Right lobe of liver (tissue), 4 donors: Measurements from ENCODE around the gene SYPL1.

ENCODE experiments used
- POLR2A ChIP-seq: fragments of 450-650 bp; IDR thresholded peaks from one replicate; pipeline ENCODE4 v1.6.1; 2017; ENCODE audit warnings: antibody characterized with exemption, mild to moderate bottlenecking
- TF ChIP-seq, protein P1 (sequence below), 4 donors: fragments of 200-600 bp in 3 of 4; fragments of 450-650 bp in 1 of 4; IDR thresholded peaks; one replicate each; pipeline versions ENCODE4 v1.5.1 to v1.8.0; 2016 to 2022; ENCODE audit warnings: antibody characterized with exemption in 4 of 4, mild to moderate bottlenecking in 2 of 4
- donor health status: DM: no; HTN: no; CAD: no.
- donor health status: DM: no; HTN: no; CAD: no.
- donor health status: DM: no; HTN: yes; CAD: no.

DNA sequence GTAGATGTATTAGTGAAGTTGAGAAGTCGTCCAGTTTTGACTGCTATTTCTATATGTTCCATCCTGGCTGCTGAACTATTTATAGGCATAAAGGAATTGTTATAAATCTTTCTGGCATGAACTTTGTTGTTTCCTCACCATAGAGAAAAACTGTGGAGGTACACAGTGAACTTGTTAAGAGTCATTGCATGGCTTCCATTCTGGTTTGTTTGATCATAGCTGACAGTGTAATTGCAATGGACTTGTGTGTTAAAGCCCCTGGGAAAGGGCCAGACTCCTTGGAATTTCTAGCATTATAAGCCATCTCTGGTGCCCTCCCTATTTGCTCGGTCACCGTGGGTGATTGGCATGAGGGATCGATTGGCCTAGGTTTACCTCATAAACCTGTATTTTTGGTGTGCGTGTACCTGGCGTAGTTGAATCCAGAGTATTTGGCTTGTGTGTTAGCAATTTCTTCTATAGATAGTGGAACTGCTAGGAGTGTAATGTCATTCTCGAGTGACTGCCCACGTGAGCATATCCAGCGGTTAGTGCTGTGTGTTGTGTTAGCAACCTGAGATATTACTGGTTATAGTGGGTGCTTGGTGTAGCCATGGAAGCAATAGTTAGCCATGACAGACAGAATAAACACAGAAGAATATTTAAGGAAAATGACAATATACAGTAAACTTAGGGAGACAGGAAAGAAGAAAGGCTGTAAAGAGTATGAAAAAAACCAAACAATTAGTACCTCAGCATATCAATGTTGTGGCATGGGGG lies 5.9 kb upstream of the SYPL1 start:
- TF ChIP-seq POLR2A, result no peak
- TF ChIP-seq, protein P1, sequence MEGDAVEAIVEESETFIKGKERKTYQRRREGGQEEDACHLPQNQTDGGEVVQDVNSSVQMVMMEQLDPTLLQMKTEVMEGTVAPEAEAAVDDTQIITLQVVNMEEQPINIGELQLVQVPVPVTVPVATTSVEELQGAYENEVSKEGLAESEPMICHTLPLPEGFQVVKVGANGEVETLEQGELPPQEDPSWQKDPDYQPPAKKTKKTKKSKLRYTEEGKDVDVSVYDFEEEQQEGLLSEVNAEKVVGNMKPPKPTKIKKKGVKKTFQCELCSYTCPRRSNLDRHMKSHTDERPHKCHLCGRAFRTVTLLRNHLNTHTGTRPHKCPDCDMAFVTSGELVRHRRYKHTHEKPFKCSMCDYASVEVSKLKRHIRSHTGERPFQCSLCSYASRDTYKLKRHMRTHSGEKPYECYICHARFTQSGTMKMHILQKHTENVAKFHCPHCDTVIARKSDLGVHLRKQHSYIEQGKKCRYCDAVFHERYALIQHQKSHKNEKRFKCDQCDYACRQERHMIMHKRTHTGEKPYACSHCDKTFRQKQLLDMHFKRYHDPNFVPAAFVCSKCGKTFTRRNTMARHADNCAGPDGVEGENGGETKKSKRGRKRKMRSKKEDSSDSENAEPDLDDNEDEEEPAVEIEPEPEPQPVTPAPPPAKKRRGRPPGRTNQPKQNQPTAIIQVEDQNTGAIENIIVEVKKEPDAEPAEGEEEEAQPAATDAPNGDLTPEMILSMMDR (IDR thresholded peaks at IDR 0.05), result no peak
